Measurements from ENCODE around the gene ATL1. TPM values are rescaled to one million over a fixed set of nuclear protein-coding genes. Genes with fewer than 3 reads are reported as not detected.
"Not testable (repeated sequence)": the region's sequence is repeated elsewhere in the genome, so short reads cannot be mapped to it uniquely, and the experiment has no call there.

The ATL1 gene
- total RNA-seq, 2 experiments from 2014 or later: 1.4 to 1.5 TPM

DNA sequence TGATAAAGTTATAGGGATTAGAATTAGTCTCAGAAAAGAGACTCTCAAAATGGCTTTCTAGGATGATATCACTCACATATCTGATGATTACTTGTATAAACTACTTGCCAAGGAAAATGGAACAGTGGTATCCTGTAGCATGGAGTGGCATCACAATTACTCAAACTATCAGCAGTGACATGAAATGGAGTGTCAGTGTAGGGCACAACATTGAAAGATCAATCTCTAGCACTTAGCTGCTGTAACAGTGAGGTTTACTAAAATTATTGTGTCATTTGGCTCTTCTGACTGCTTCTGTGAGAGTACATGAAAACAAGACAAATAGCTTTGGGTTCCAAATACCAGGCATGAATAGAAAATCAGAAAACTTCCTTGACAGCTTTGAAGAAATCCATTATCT is 20.9 kb upstream of the ATL1 start:
- peaks cover 5% of the 10 kb centered on the region for H3K27me3 Mint-ChIP-seq (ENCODE audit: low read depth)
- DNase-seq (no peak), ATAC-seq (no peak)
- CTCF ChIA-PET: interaction anchor here (0.9 to 4.7 kb wide), 6 partner anchors 62 to 239 kb away, joined by 3 to 60 read pairs (median 4); no protein-coding TSS in a partner anchor
- no peaks in the 10 kb centered on the region for H3K9me3 Mint-ChIP-seq (ENCODE audit: insufficient read depth)
- H3K4me3 Mint-ChIP-seq: no peak overlapping the region
- POLR2A ChIA-PET: no interaction called here
- H3K36me3 Mint-ChIP-seq (ENCODE audit: low read depth): no peaks in the 10 kb centered on the region
- H3K27ac Mint-ChIP-seq: no peak overlapping the region
- H3K4me1 Mint-ChIP-seq (ENCODE audit: low read depth): peaks cover 11% of the 10 kb centered on the region

DNA sequence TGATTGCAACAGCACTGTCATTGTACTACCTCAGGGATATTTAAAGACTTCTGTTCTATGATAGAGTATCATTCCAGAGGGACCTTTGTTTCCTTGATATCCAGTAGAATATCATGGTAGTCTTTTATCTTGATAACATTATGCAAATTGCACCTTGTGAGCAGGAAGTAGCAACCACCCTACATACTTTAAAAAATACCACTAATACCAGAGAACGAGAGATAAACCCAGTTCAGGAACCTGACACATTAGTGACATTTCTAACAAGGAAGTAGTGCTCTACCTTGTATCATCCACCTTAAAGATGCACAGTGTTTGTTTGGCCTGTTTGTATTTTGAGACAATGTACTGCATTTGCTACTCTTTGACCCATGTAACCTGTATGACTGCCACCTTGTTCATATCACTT is 18.8 kb upstream of the ATL1 start:
- H3K27me3 Mint-ChIP-seq (ENCODE audit: low read depth): peaks cover 10% of the 10 kb centered on the region
- H3K9me3 Mint-ChIP-seq (ENCODE audit: insufficient read depth): no peaks in the 10 kb centered on the region
- no peak for ATAC-seq
- H3K4me1 Mint-ChIP-seq (ENCODE audit: low read depth): peaks cover 10% of the 10 kb centered on the region
- CTCF ChIA-PET: interaction anchor here (1.0 to 4.7 kb wide), 8 partner anchors 10 to 282 kb away, joined by 3 to 60 read pairs (median 4); partner anchors contain the start of gene MAP4K5
- no peak overlapping the region for H3K4me3 Mint-ChIP-seq
- H3K27ac Mint-ChIP-seq: no peak overlapping the region
- no peaks in the 10 kb centered on the region for H3K36me3 Mint-ChIP-seq (ENCODE audit: low read depth)
- POLR2A ChIA-PET: no interaction called here
- no peak for DNase-seq

DNA sequence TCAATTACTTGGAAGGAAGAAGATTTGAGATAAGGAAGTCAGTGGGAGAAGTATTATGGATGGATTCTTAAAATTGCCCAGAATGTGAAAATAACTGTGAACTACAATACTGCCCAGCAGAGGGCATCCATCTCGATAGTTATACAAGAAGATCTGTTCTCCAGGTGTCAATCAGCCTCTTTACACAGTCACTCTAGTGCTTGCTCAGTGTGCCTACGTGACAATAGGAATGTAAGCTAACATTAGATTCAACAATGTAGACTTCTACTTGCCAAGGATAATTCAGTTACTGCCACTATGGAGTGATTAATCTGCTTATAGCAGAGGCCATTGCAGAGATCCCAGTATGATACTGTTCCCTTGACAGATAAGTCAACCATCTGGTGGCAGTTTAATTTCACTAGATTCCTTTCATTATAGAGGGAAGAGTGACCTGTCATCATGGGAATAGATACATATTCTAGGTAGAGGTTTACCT is 17.0 kb upstream of the ATL1 start:
- H3K4me3 Mint-ChIP-seq: no peak overlapping the region
- H3K27me3 Mint-ChIP-seq (ENCODE audit: low read depth): peaks cover 7% of the 10 kb centered on the region
- no peak overlapping the region for H3K27ac Mint-ChIP-seq
- H3K9me3 Mint-ChIP-seq (ENCODE audit: insufficient read depth): no peaks in the 10 kb centered on the region
- ChIA-PET POLR2A (interaction anchor here (0.6 kb wide), 1 partner anchor 923 kb away, joined by 3 read pairs; the partner anchor contains the start of gene RPL36AL), CTCF (interaction anchor here (0.8 to 4.7 kb wide), 19 partner anchors 8 to 317 kb away, joined by 3 to 60 read pairs (median 4); partner anchors contain the start of genes CDKL1, DMAC2L, L2HGDH and MAP4K5)
- H3K4me1 Mint-ChIP-seq (ENCODE audit: low read depth): peaks cover 10% of the 10 kb centered on the region
- peak; percentile 63 for DNase-seq
- ATAC-seq: peak; percentile 81
- H3K36me3 Mint-ChIP-seq (ENCODE audit: low read depth): no peaks in the 10 kb centered on the region

DNA sequence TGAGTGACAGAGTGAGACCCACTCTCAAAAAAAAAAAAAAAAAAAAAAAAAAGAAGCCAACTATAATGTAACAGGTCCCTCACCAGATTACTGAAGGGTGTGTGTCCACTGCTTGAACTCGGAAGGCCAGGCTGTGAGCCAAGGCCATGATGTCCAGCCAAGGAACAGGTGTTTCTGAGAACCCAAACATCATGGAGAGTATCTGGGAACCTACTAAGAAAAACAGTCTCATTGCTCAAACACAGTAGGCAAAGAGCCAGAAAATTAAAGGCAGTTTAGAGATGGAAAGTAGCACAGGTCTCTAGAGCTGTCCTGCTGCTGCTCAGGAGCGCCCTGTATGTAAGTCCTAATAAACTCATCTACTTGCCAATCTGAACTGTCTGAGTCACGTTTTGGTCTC is 15.0 kb upstream of the ATL1 start:
- no peaks in the 10 kb centered on the region for H3K9me3 Mint-ChIP-seq (ENCODE audit: insufficient read depth)
- DNase-seq: no peak
- H3K4me3 Mint-ChIP-seq: no peak overlapping the region
- no peaks in the 10 kb centered on the region for H3K36me3 Mint-ChIP-seq (ENCODE audit: low read depth)
- H3K27ac Mint-ChIP-seq: no peak overlapping the region
- CTCF ChIA-PET: interaction anchor here (0.8 to 1.8 kb wide), 4 partner anchors 217 to 316 kb away, joined by 3 to 8 read pairs (median 6); no protein-coding TSS in a partner anchor
- H3K4me1 Mint-ChIP-seq (ENCODE audit: low read depth): peaks cover 10% of the 10 kb centered on the region
- POLR2A ChIA-PET: no interaction called here
- ATAC-seq: no peak
- H3K27me3 Mint-ChIP-seq (ENCODE audit: low read depth): peaks cover 5% of the 10 kb centered on the region

DNA sequence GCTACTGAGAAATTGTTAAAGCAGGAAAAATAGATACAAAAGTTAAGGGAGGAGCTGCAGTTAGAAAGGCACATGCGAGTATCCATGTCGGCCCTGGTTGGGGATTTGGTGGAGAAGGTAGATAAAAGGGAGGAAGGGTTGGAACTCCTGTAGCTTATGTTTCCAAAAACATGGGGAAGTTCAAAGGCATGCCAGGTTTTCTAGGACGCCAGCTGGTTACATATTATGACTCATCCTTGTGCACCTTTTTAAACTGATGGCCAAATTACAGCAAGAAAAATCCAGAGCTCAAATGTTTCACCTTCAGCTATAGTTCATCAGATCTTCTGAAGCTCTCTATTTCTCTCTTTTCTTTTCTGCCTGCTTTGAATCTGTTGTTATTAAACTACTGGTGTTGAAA is 14.3 kb upstream of the ATL1 start:
- no peaks in the 10 kb centered on the region for H3K36me3 Mint-ChIP-seq (ENCODE audit: low read depth)
- peaks cover 10% of the 10 kb centered on the region for H3K4me1 Mint-ChIP-seq (ENCODE audit: low read depth)
- ATAC-seq: no peak
- H3K27ac Mint-ChIP-seq: no peak overlapping the region
- CTCF ChIA-PET: interaction anchor here (0.8 to 1.8 kb wide), 4 partner anchors 217 to 315 kb away, joined by 3 to 8 read pairs (median 6); no protein-coding TSS in a partner anchor
- H3K4me3 Mint-ChIP-seq: no peak overlapping the region
- peaks cover 6% of the 10 kb centered on the region for H3K27me3 Mint-ChIP-seq (ENCODE audit: low read depth)
- no peaks in the 10 kb centered on the region for H3K9me3 Mint-ChIP-seq (ENCODE audit: insufficient read depth)
- no peak for DNase-seq
- POLR2A ChIA-PET: no interaction called here

DNA sequence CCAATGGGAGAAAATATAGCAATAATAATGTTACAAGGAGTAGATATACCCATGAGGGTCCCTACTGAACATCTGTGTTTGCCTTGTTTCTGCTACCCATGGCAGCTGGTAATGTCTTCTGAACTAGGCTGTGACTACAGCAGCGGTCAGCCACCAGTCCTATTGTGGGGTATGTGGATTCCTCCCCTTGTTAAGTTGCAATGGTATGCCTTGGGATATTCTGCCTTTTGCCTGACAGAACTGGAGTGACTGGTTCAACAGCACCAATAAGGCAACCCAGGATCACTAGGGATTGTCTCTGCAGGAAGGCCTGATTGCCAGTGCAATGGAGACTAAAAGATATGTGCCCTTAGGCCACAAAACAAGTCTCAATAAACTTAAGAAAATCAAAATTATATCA is 9.7 kb upstream of the ATL1 start:
- Mint-ChIP-seq H3K27ac (no peak overlapping the region), H3K9me3 (ENCODE audit: insufficient read depth) (peaks cover 5% of the 10 kb centered on the region), H3K4me1 (ENCODE audit: low read depth) (peaks cover 6% of the 10 kb centered on the region), H3K36me3 (ENCODE audit: low read depth) (no peaks in the 10 kb centered on the region), H3K4me3 (no peak overlapping the region), H3K27me3 (ENCODE audit: low read depth) (peaks cover 36% of the 10 kb centered on the region)
- ATAC-seq (no peak), DNase-seq (no peak)
- POLR2A ChIA-PET: no interaction called here
- CTCF ChIA-PET: interaction anchor here (1.1 kb wide), 1 partner anchor 8 kb away, joined by 5 read pairs; no protein-coding TSS in a partner anchor

DNA sequence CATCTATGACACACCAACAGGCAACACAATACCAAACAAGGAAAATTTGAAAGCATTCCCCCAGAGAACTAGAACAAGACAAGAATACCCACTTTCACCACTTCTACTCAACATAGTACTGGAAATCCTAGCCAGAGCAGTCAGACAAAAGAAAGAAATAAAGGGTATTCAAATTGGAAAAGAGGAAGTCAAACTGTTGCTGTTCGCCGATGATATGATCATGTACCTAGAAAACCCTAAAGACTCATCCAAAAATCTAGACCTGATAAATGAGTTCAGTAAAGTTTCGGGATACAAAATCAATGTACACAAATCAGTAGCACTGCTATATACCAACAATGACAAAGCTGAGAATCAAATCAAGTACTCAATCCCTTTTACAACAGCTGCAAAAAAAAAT is 8.1 kb upstream of the ATL1 start:
- DNase-seq (no peak), ATAC-seq (no peak)
- Mint-ChIP-seq H3K4me1 (ENCODE audit: low read depth) (peaks cover 6% of the 10 kb centered on the region), H3K4me3 (no peak overlapping the region), H3K9me3 (ENCODE audit: insufficient read depth) (peaks cover 5% of the 10 kb centered on the region), H3K27ac (no peak overlapping the region), H3K36me3 (ENCODE audit: low read depth) (no peaks in the 10 kb centered on the region), H3K27me3 (ENCODE audit: low read depth) (peaks cover 41% of the 10 kb centered on the region)
- POLR2A ChIA-PET: no interaction called here
- CTCF ChIA-PET: no interaction called here

DNA sequence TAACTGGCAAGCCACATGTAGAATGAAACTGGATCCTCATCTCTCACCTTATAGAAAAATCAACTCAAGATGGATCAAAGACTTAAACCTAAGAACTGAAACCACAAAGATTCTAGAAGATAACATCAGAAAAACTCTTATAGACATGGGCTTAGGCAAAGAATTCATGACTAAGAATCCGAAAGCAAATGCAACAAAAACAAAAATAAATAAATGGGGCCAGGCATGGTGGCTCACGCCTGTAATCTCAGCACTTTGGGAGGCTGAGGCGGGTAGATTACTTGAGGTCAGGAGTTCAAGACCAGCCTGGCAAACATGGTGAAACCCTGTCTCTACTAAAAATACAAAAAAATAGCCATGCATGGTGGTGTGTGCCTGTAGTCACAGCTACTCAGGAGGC is 7.1 kb upstream of the ATL1 start:
- ATAC-seq; H3K36me3 Mint-ChIP-seq (ENCODE audit: low read depth); H3K4me1 Mint-ChIP-seq (ENCODE audit: low read depth); H3K27ac Mint-ChIP-seq; H3K9me3 Mint-ChIP-seq (ENCODE audit: insufficient read depth); H3K4me3 Mint-ChIP-seq; CTCF ChIA-PET; DNase-seq: not testable (repeated sequence)
- H3K27me3 Mint-ChIP-seq (ENCODE audit: low read depth): peaks cover 48% of the 10 kb centered on the region
- POLR2A ChIA-PET: interaction anchor here (0.8 kb wide), 1 partner anchor 240 kb away, joined by 4 read pairs; no protein-coding TSS in a partner anchor

DNA sequence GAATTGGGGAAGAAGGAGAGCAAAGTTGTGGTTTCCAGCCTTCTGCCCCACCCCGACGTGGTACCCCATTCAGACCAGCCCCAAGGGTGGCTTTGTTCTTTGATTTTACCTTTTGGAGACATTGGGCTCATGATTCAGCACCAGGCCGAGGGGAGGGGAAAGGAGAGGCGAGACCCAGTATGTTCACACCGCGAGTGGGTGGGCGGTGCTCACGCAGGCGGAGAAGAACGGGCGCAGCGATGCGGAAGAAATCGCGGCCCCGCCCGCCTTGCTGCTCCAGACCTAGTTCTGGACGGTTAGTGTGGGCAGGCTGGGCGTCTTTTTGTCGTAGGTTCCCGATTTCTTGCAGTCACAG is 963 bp downstream of the ATL1 start:
- ATAC-seq: peak; percentile 57
- Mint-ChIP-seq H3K27ac (no peak overlapping the region), H3K4me3 (peak overlapping the region; percentile 76), H3K4me1 (ENCODE audit: low read depth) (peaks cover 12% of the 10 kb centered on the region), H3K36me3 (ENCODE audit: low read depth) (no peaks in the 10 kb centered on the region), H3K9me3 (ENCODE audit: insufficient read depth) (no peaks in the 10 kb centered on the region), H3K27me3 (ENCODE audit: low read depth) (peaks cover 47% of the 10 kb centered on the region)
- DNase-seq: peak; percentile 47
- ChIA-PET POLR2A (no interaction called here), CTCF (interaction anchor here (0.9 to 1.4 kb wide), 3 partner anchors 202 to 299 kb away, joined by 3 to 6 read pairs (median 3); no protein-coding TSS in a partner anchor)

DNA sequence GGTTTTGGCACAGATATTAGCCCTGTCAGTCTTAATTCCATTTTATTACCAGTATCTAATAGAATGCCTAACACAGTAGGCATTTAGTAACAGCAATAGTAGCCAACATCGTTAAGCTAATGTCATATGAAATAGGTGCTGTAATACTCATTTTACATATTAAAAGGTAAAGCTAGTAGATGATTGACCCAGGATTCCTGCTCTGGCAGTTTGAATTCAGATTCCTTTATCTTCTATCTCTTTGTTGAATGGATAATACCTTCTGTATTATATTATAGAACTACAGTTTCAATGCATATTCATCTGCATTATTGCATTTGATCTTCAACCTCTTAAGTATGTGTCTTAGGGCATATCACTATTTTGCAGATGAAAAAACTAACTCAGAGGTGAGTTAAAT is 2.9 kb downstream of the ATL1 start:
- DNase-seq (no peak), ATAC-seq (no peak)
- no peak overlapping the region for H3K27ac Mint-ChIP-seq
- no peaks in the 10 kb centered on the region for H3K36me3 Mint-ChIP-seq (ENCODE audit: low read depth)
- POLR2A ChIA-PET: no interaction called here
- no peaks in the 10 kb centered on the region for H3K9me3 Mint-ChIP-seq (ENCODE audit: insufficient read depth)
- H3K27me3 Mint-ChIP-seq (ENCODE audit: low read depth): peaks cover 35% of the 10 kb centered on the region
- H3K4me1 Mint-ChIP-seq (ENCODE audit: low read depth): peaks cover 12% of the 10 kb centered on the region
- no peak overlapping the region for H3K4me3 Mint-ChIP-seq
- CTCF ChIA-PET: interaction anchor here (1.1 kb wide), 1 partner anchor 23 kb away, joined by 3 read pairs; no protein-coding TSS in a partner anchor

DNA sequence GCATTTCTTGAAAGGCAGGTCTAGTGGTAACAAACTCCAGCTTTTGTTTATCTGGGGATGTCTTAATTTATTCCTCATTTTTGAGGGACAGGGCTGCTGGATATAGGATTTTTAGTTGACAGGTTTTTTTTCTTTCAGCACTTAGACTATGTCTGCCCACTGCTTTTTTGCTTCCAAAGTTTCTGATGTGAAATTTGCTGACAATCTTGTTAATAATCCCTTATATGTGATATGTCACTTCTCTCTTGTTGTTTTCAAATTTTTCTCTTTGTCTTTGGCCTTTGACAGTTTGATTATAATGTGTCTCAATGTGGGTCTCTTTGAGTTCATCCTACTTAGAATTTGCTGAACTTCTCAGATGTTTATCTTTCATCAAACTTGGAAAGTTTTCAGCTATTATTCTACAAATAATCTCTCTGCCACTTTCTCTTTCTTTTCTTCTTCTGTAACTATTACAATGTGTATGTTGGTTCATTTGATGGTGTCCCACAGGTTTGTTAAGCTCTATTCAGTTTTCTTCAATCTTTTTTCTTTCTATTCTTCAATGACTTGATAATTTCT is 9.8 kb downstream of the ATL1 start:
- H3K9me3 Mint-ChIP-seq (ENCODE audit: insufficient read depth): peaks cover 16% of the 10 kb centered on the region
- no peaks in the 10 kb centered on the region for H3K4me1 Mint-ChIP-seq (ENCODE audit: low read depth)
- peaks cover 2% of the 10 kb centered on the region for H3K27me3 Mint-ChIP-seq (ENCODE audit: low read depth)
- CTCF ChIA-PET: interaction anchor here (1.1 to 2.3 kb wide), 2 partner anchors 10 to 204 kb away, joined by 3 to 9 read pairs; partner anchors contain the start of gene ATL1
- POLR2A ChIA-PET: no interaction called here
- H3K4me3 Mint-ChIP-seq: no peak overlapping the region
- ATAC-seq: no peak
- peaks cover 5% of the 10 kb centered on the region for H3K36me3 Mint-ChIP-seq (ENCODE audit: low read depth)
- H3K27ac Mint-ChIP-seq: no peak overlapping the region
- DNase-seq: no peak

DNA sequence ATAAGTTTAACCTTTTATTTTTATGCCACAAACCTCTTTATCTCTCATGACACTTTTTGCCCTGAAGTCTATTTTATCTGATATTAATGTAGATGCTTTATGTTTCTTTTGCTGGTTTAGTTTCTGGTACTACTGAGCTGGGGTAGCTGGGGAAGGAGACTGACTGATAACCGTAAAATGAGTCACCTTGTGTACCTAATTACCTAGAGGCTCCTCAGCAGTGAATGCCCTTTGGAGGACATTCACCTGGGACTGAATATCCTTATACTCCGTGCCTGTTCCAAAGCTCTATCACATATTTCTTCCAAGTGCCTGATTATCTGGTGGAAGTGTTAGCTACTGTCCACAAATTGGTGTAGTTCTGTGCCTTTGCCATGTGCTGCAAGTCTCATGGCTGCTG is 13.9 kb downstream of the ATL1 start:
- DNase-seq (no peak), ATAC-seq (no peak)
- CTCF ChIA-PET: interaction anchor here (1.3 to 1.7 kb wide), 2 partner anchors 31 to 202 kb away, joined by 4 read pairs; no protein-coding TSS in a partner anchor
- Mint-ChIP-seq H3K27me3 (ENCODE audit: low read depth) (peaks cover 5% of the 10 kb centered on the region), H3K27ac (no peak overlapping the region), H3K36me3 (ENCODE audit: low read depth) (peaks cover 5% of the 10 kb centered on the region), H3K4me3 (no peak overlapping the region), H3K9me3 (ENCODE audit: insufficient read depth) (peaks cover 12% of the 10 kb centered on the region), H3K4me1 (ENCODE audit: low read depth) (no peaks in the 10 kb centered on the region)
- POLR2A ChIA-PET: interaction anchor here (1.0 kb wide), 1 partner anchor 46 kb away, joined by 4 read pairs; no protein-coding TSS in a partner anchor

All from activated CD8-positive, alpha-beta T cell treated with anti-CD3 and anti-CD28 coated beads, Interleukin-2, amount 10 ng/mL, durations not matched to agents 7 days and 5 days (primary cell).